ENCODE data around the gene IDH2.

DNA sequence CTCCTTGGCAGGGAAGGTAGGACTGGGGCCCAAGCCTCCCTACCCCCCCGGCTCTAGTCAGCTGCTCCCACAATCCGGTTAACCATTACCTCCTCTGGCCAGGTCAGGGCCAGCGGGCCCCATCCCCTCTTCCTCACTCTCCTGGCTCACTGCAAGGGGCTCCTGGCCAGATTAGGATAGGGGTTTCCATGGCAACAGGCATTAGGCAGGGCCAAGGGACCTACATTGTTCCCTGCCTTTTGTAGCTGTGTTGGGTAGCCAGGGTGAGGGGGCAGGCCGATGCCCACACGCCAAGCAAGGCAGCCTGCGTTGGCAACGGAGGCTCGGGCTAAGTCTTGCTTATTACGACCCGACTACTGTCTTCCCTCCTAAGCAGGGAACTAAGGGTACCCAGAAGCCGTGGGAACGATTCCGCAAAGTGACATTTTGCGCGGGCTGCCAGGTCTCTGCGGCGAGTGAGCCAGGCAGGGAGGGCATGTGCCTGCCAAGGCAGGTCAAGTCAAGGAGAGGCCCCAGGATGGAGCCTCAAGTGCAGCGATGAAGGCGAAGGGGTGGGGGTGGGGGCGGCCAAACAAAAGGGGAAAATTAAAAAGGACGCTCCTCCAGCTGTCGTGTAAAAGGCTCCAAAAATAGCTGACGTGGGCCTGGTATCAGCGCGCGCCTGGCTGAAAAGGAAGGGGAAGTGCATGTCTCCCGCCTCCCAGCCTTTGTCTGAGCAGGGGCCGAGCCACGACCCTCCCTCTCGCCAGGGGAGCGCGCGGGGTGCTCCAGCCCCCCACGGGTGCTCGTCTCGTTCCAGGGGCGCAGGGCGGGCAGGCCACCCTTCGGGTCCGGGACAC, 919 bp downstream of the IDH2 start:
- TF ChIP-seq RARB (CRISPR knock-in tag; IDR thresholded peaks at IDR 0.05) (no peak), POU6F1 (CRISPR knock-in tag; IDR thresholded peaks at IDR 0.05; ENCODE audit: borderline replicate concordance, low read depth) (no peak), ESRRG (CRISPR knock-in tag; IDR thresholded peaks at IDR 0.05) (no peak), ZNF70 (CRISPR knock-in tag; IDR thresholded peaks at IDR 0.05) (no peak), GLIS3 (CRISPR knock-in tag; IDR thresholded peaks at IDR 0.05) (no peak)
